Duodenal mucosa (tissue), 2 donors: ENCODE measurements around the gene HSPBP1.

Source experiments
- H3K27ac ChIP-seq: one replicate; pipeline ENCODE4 v1.7.0; 2013; ENCODE audit warnings: low read depth, low read length
- H3K27me3 ChIP-seq, 2 donors: one replicate each; pipeline ENCODE4 v1.7.0; 2013; ENCODE audit warnings: low read length in 2 of 2, control low read depth in 1 of 2; ENCODE audit not compliant: insufficient read depth in 2 of 2, control insufficient read depth in 1 of 2
- H3K36me3 ChIP-seq, 2 donors: one replicate each; pipeline ENCODE4 v1.7.0; 2013; ENCODE audit warnings: low read length in 2 of 2, control low read depth in 1 of 2; ENCODE audit not compliant: insufficient read depth in 2 of 2, control insufficient read depth in 1 of 2
- H3K4me1 ChIP-seq, 2 donors: one replicate each; pipeline ENCODE4 v1.7.0; 2013; ENCODE audit warnings: low read length in 2 of 2, control low read depth in 1 of 2; ENCODE audit not compliant: insufficient read depth in 2 of 2, control insufficient read depth in 1 of 2
- H3K4me3 ChIP-seq, 2 donors: one replicate each; pipeline ENCODE4 v1.7.0; 2013; ENCODE audit warnings: low read length in 2 of 2, low read depth in 1 of 2
- H3K9ac ChIP-seq, 2 donors: one replicate each; pipeline ENCODE4 v1.7.0; 2013; ENCODE audit warnings: low read length in 2 of 2, low read depth in 1 of 2
- H3K9me3 ChIP-seq, 2 donors: one replicate each; pipeline ENCODE4 v1.7.0; 2013; ENCODE audit warnings: low read length in 2 of 2, control low read depth in 1 of 2; ENCODE audit not compliant: control insufficient read depth in 1 of 2

Gene HSPBP1

DNA sequence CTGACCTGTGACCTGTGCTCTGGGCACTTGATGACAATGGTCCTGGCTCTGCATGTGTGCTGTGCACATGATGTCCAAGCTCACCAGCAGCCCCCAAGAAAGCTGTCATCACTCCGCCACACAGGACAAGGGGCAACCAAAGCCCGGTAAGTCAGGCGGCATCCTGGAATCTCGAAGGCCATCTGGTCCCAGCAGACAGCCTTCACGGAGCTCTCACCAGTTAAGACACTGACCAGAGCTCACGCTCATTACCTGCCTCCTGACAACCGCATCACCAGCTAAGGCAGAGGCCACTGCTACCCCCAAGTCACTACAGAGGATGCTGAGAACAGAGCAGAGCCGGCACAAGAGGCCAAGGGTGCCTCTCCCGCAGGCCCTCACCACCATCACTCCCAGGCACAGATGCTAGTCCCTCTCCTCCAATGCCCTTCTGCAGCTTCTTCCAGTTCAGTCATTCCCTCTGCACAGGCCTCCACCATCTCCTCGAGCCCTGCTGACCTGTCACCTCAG is 31.7 kb downstream of the HSPBP1 start:
- H3K4me3 ChIP-seq, result no peak overlapping the region
- no peak overlapping the region for H3K9ac ChIP-seq
- H3K27me3 ChIP-seq, result no peaks in the 10 kb centered on the region
- no peak overlapping the region for H3K27ac ChIP-seq
- peaks cover 23 to 49% of the 10 kb centered on the region in 2 donors for H3K36me3 ChIP-seq
- H3K9me3 ChIP-seq, result no peaks in the 10 kb centered on the region
- H3K4me1 ChIP-seq, result peaks cover 40 to 42% of the 10 kb centered on the region in 2 donors

DNA sequence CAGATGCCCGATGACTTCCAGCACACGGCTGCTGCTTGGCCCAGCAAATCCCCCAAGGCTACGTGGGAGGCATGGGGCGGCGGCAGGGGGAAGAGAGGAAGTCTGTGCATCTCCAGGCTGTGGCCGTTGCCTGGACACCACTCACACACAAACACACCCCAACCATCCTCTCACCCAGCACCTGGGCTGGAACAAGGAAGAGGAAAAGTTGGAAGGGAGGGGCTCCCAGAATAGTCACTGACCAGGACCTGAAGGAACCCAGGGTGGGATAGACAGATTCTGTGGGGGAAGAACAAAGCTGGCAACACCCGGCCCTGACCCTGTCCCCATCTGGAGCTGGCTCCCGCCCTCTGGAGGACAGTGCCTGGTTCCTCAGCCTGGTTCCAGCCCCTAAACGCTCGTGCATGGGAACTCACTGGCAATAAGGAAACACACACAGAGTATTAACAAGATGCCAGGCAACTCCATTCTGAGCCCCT is 32.2 kb downstream of the HSPBP1 start:
- Histone ChIP-seq H3K27me3 (no peaks in the 10 kb centered on the region), H3K27ac (no peak overlapping the region), H3K36me3 (peaks cover 23 to 52% of the 10 kb centered on the region in 2 donors), H3K4me3 (no peak overlapping the region), H3K4me1 (peaks cover 34 to 37% of the 10 kb centered on the region in 2 donors), H3K9ac (no peak overlapping the region), H3K9me3 (no peaks in the 10 kb centered on the region)

DNA sequence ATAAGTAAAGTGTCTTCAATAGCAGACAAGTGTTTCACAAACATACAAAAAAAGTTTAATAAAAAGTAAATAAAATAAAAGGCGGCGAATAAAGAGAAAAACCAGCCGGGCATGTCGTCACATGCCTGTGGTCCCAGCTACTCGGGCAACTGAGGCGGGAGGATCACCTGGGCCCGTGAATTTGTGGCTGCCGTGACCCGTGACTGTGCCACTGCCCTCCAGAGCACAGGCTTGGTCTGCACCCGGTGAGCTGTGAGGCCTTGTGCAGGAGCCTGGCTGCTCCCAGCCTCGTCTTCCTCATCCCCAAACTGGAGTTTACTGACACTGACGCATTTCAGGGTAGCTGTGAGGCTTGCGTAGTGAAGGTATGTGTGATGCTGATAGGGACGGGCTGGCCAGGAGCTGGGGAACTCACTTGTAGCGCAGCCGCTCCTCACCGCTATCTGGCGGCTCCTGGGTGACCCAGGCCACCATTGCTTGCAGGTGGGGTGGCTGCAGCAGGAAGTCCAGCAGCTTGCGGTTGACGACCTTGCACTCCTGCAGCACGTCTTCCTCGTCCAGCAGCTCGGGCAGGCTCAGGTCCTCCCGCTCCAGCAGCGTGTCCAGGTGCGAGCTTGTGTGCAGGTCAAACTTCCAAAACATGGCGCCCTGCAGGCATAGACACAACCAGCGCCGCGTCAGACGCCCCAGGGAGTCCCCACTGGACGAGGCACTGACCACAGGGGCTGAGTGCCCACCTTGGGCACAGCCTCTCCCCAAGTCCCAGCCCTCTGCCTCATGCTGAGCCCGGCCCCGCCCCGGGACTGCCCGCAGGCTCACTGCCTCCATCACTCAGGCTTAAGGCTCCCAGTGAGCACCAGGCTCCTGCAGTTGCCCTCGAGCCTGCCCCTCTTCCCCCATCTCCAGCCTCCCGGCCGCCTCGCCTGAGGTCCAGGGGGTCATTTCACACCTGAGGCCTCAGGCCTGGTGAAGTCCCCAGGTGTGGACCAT is 33.2 kb downstream of the HSPBP1 start:
- H3K27ac ChIP-seq, result no peak overlapping the region
- H3K4me1 ChIP-seq, result peaks cover 31 to 33% of the 10 kb centered on the region in 2 donors
- H3K4me3 ChIP-seq, result no peak overlapping the region
- no peak overlapping the region for H3K9ac ChIP-seq
- H3K36me3 ChIP-seq, result peaks cover 29 to 61% of the 10 kb centered on the region in 2 donors
- H3K27me3 ChIP-seq, result no peaks in the 10 kb centered on the region
- no peaks in the 10 kb centered on the region for H3K9me3 ChIP-seq

DNA sequence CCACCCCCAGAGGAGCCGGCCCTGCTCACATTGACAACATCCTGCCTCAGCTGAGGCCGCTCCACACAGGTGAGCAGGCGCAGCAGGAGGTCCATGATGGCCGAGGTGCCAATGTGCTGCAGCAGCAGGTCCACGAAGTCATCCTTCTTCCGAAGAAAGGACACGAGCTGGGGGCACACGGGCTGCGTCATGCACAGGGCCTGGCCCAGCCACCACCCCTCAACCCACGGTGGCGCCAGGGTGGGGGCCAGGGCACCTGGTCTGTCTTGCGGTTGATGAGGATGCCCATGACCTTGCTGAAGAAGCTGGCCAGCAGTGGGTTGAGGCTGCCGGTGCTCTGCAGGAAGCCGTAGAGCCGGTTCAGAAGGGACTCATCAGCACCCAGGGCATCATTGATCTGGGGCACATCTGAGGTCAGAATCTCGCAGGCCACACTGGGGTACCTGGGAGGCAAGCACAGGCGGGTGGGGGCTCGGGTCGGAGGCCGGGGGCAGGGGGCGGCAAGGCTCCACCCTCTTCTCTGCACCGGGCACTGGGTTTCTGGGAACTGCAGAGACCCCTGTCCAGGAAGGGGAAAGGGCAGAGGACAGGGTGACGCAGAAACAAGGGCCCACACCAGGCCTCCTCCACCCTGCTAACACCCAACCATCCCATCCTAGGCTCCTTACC is 34.5 kb downstream of the HSPBP1 start:
- H3K9me3 ChIP-seq, result no peaks in the 10 kb centered on the region
- peaks cover 38 to 70% of the 10 kb centered on the region in 2 donors for H3K36me3 ChIP-seq
- no peak overlapping the region for H3K4me3 ChIP-seq
- H3K27me3 ChIP-seq, result no peaks in the 10 kb centered on the region
- H3K27ac ChIP-seq, result no peak overlapping the region
- H3K9ac ChIP-seq, result no peak overlapping the region
- H3K4me1 ChIP-seq, result peaks cover 18 to 19% of the 10 kb centered on the region in 2 donors

DNA sequence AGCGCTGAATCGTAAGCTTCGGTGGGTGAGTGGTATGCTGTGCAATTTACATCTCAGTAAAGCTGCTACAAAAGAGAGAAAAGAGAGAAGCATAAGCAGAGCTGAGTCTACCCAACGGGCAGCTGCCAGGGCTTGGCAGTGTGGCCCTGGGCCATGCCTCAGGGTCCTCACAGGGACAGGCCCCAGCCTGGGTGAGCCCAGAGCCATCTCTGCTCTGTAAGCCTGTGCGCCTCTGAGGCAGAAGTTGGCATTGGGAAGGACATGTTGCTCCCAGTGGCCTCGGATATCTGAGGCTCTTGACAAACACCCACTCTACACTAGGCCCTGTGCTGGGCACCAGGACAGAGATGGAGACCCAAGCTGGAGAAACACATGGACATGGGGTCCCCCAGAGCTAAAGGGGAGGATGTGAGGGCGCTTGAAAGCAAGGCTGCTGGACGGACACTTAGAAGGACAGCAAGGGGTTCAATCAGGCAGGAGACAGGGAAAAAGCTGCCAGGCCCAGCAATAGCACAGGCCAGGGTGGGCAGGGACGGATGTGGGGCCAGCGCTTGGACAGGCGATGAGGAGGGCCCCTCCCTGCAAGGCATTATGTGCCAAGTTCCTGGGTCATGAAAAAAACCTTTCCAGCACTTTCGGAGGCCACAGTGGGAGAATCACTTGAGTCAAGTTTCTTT is 35.8 kb downstream of the HSPBP1 start:
- H3K9ac ChIP-seq, result no peak overlapping the region
- H3K36me3 ChIP-seq, result peaks cover 46 to 76% of the 10 kb centered on the region in 2 donors
- H3K4me1 ChIP-seq, result peaks cover 15 to 18% of the 10 kb centered on the region in 2 donors
- no peaks in the 10 kb centered on the region for H3K27me3 ChIP-seq
- no peaks in the 10 kb centered on the region for H3K9me3 ChIP-seq
- no peak overlapping the region for H3K27ac ChIP-seq
- no peak overlapping the region for H3K4me3 ChIP-seq

DNA sequence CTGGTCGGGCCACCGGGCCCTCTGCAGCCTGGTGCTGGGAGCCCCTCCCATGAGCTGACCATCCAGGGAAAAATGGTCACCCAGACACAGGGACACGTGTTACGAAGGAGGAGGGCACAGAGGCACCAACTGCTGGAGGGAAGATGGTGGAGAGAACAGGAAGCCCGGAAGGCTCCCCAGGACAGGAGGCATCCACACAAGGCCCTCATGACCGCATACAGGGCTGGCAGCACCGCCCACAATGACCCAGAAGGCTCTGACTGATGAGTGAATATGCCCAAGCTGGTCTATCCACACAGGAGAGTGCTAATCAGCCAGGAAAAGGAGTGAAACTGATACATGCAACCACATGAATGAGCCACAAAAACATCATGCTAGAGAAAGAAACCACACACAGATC is 37.4 kb downstream of the HSPBP1 start:
- Histone ChIP-seq H3K36me3 (peaks cover 57 to 88% of the 10 kb centered on the region in 2 donors), H3K4me3 (no peak overlapping the region), H3K4me1 (peaks cover 0 to 4% of the 10 kb centered on the region in 2 donors), H3K27ac (no peak overlapping the region), H3K9ac (no peak overlapping the region), H3K9me3 (no peaks in the 10 kb centered on the region), H3K27me3 (no peaks in the 10 kb centered on the region)

DNA sequence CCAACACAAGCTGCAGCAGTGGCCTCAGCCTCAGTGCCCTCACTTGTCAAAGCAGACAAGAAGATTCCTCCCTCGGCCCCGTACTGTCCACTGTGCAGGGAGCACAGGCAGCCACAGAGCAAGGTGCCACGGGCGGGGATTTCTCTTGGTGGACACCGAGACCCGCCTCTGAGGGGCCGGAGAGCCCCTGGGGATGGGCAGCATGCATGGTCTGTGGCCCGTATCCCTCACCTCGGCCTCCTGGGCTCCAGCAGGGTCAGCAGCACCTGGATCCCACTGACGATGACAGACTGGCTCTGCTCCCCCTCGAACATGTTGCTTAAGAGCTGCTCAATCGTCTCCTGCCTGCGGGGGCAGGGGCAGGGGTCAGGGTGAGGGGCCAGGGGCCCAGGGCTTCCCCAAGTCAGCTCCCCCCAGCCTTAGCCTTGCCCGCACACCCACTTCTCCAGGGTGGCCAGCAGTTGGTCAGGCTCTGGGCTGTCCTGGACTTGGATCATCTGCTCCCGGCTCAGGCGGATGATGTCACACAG is 37.9 kb downstream of the HSPBP1 start:
- no peaks in the 10 kb centered on the region for H3K27me3 ChIP-seq
- H3K36me3 ChIP-seq, result peaks cover 62 to 93% of the 10 kb centered on the region in 2 donors
- no peaks in the 10 kb centered on the region for H3K4me1 ChIP-seq
- H3K9me3 ChIP-seq, result no peaks in the 10 kb centered on the region
- H3K9ac ChIP-seq, result no peak overlapping the region
- H3K27ac ChIP-seq, result no peak overlapping the region
- H3K4me3 ChIP-seq, result no peak overlapping the region

DNA sequence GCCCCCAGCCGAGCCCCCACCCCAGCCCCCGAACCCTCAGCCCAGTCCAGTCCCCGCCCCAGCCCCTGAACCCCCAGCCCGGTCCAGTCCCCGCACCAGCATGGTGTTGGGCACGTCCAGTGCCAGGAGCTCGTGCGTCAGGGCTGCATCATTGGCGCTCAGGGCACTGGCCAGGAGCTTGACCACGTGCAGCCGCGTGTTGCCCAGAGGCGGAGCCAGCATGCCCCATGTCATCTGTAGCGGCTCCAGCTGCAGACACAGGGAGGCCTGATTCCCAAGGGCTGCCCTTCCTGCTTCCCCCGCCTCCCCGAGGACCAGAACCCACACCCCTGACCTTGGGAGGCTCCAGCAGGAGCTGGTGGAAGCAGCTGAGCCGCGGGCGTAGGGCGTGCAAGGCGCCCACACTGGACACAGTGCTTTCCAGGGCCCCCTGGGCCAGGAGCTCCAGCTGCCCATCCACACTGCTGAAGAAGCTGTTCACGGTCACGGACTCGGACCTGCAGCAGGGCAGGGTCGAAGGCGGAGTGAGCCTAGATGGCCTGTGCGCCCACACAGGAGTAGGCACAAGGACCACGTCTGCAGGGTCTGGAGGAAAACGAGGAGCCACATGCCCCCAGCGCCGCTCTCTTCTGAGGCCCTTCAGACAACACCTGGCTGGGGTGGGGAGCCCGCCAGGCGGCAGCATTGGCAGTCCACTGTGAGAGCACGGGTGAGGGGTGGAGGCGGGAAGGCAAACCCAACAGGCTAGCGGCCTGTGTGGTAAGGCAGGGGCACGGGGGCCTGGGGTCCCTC is 38.6 kb downstream of the HSPBP1 start:
- Histone ChIP-seq H3K9me3 (no peaks in the 10 kb centered on the region), H3K9ac (no peak overlapping the region), H3K36me3 (peaks cover 63 to 93% of the 10 kb centered on the region in 2 donors), H3K27ac (no peak overlapping the region), H3K27me3 (no peaks in the 10 kb centered on the region), H3K4me1 (no peaks in the 10 kb centered on the region), H3K4me3 (no peak overlapping the region)

DNA sequence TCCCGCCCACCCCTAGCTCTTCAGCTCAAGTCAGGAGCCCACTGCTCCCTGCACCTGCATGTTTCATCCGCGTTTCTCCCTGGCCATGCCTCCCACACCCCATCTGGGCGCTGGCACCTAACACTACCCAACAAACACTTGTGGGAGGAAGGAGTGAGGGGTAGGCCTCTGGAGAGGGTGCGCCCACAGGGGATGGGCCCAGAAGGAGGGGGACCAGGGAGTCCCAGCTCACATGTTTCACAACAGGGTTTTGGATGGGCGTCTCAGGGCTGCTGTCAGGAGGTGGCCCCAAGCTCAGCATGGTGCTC is 39.2 kb downstream of the HSPBP1 start:
- Histone ChIP-seq H3K36me3 (peaks cover 62 to 94% of the 10 kb centered on the region in 2 donors), H3K9me3 (no peaks in the 10 kb centered on the region), H3K9ac (no peak overlapping the region), H3K27me3 (no peaks in the 10 kb centered on the region), H3K4me1 (no peaks in the 10 kb centered on the region), H3K4me3 (no peak overlapping the region), H3K27ac (no peak overlapping the region)
